Breast epithelium (tissue), 3 donors: ENCODE data around the gene SCARB2.

Experiments
- CTCF ChIP-seq, 3 donors: fragments of 450-650 bp; IDR thresholded peaks; one replicate each; pipeline ENCODE4 v1.5.1; 2016 to 2017; ENCODE audit warnings: antibody characterized with exemption in 3 of 3, mild to moderate bottlenecking in 3 of 3, moderate library complexity in 3 of 3
- POLR2A ChIP-seq: fragments of 450-650 bp; IDR thresholded peaks from one replicate; pipeline ENCODE4 v1.6.1; 2016; ENCODE audit warnings: antibody characterized with exemption, mild to moderate bottlenecking, moderate library complexity
- POLR2AphosphoS5 ChIP-seq, 3 donors: sonication (generic); formaldehyde crosslinking; IDR thresholded peaks; one replicate each; pipeline ENCODE4 v1.6.1; 2017; ENCODE audit warnings: antibody characterized with exemption in 3 of 3

GRCh38 chr4:76252271-76252653, 38.6 kb upstream of the SCARB2 start:
- TF ChIP-seq CTCF (IDR thresholded peaks at IDR 0.05): no peak
- TF ChIP-seq POLR2A: no peak
- TF ChIP-seq POLR2AphosphoS5 (IDR thresholded peaks at IDR 0.05): no peak
